Measurements from ENCODE around the gene SH2D4B. TPM values are rescaled to one million over a fixed set of nuclear protein-coding genes. Genes with fewer than 3 reads are reported as not detected.

Gene SH2D4B
- total RNA-seq, 2 experiments from 2014 or later, result 0.14 to 0.22 TPM

DNA sequence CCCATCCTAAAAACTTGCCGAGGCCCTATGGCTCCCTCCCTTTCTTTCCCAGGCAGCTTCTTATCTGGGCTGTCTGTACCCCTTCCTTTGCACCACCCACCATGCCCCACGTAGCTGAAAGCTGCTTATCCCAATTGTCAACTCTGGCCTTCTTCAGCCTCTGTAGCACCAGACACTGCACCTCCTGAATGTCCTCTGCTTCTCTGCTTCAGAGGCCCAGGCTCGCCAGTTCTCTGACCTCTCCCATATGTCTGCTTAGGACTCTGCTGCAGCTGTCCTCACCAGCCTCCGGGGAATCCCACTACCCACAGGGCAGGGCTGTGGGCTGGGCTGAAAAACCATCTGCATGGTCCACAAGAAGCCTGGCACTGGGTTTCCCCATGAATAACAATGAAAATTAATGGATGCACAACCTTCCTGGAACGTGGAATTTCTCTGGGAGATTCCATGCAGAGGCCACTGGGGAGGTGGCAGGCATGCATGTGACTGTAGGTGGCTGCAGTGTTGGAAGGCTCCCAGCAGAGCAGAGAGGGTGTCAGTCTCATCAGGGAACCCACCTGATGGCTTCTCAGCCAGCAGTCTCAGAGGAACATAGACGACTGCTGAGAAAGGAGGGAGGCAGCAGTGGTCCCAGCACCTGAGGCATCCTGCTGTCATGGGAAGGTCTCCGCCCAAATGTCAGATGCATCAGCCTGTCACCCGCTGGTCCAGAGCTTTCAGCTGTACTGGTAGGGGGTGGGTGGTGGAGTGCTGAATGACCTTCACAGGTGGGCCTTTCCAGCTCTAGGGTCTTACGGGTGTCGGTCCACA is 16.8 kb upstream of the SH2D4B start:
- Mint-ChIP-seq H3K36me3 (peaks cover 36% of the 10 kb centered on the region), H3K4me1 (peaks cover 63% of the 10 kb centered on the region), H3K27me3 (no peaks in the 10 kb centered on the region), H3K27ac (peak overlapping the region; percentile 32), H3K9me3 (no peaks in the 10 kb centered on the region), H3K4me3 (no peak overlapping the region)
- ATAC-seq (ENCODE audit: low read depth) (no peak), DNase-seq (no peak)
- POLR2A ChIA-PET, result interaction anchor here (1.4 kb wide), 1 partner anchor 9 kb away, joined by 9 read pairs; no protein-coding TSS in a partner anchor

DNA sequence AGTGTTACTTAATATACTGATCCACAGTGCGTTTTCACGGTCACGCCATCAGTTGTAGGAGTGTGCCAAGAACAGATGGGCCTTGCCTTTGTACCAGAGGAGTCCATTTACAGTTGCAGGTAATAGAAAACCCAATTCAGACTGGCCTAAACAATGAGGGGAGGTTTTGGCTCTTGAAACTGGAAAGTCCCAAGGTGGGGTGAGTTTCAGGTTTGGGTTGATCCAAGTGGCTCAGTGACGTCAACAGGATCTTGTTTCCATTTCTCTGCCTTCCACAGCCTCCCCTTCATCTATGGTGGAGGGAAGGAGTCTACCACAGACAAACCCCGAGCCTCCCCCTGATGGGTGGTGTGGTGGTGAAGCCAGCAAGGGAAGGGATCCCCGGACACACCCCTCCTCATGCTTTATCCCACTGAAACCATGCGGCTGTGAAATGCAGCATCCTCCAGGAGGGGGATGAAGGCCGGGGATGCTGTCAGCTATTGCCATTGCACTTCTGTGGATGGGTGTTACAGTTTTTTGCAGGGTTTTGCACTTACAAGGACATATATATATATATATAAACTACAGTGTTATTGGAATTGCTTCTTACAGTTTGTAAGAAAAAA is 14.8 kb upstream of the SH2D4B start:
- Mint-ChIP-seq H3K4me1 (peaks cover 68% of the 10 kb centered on the region), H3K36me3 (peaks cover 29% of the 10 kb centered on the region), H3K27me3 (no peaks in the 10 kb centered on the region), H3K27ac (peak overlapping the region; percentile 77), H3K4me3 (no peak overlapping the region), H3K9me3 (no peaks in the 10 kb centered on the region)
- DNase-seq, result no peak
- ATAC-seq (ENCODE audit: low read depth), result peak; percentile 9
- POLR2A ChIA-PET, result interaction anchor here (0.7 kb wide), 3 partner anchors 25 to 141 kb away, joined by 3 to 6 read pairs (median 4); no protein-coding TSS in a partner anchor

DNA sequence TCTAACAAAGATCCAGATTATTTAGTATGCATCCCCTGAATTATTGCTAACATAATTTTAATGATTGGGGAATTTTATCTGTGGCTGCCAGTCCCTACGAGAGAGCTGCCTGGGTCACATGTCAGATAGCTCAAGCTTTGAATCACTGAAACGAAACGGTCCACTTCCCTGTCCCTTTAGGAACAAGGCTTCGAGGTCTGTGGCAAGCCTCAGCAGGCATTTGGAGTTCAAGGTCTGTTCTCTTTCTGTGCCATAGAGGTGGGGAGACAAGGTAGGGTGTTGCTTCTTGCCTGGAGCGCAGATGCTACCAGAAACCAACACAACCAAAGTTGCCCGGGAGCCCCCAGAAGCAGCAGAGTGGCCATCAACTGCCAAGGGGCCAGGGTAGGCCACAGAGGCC is 13.9 kb upstream of the SH2D4B start:
- no peak for ATAC-seq (ENCODE audit: low read depth)
- POLR2A ChIA-PET, result interaction anchor here (0.7 kb wide), 3 partner anchors 26 to 142 kb away, joined by 3 to 6 read pairs (median 4); no protein-coding TSS in a partner anchor

DNA sequence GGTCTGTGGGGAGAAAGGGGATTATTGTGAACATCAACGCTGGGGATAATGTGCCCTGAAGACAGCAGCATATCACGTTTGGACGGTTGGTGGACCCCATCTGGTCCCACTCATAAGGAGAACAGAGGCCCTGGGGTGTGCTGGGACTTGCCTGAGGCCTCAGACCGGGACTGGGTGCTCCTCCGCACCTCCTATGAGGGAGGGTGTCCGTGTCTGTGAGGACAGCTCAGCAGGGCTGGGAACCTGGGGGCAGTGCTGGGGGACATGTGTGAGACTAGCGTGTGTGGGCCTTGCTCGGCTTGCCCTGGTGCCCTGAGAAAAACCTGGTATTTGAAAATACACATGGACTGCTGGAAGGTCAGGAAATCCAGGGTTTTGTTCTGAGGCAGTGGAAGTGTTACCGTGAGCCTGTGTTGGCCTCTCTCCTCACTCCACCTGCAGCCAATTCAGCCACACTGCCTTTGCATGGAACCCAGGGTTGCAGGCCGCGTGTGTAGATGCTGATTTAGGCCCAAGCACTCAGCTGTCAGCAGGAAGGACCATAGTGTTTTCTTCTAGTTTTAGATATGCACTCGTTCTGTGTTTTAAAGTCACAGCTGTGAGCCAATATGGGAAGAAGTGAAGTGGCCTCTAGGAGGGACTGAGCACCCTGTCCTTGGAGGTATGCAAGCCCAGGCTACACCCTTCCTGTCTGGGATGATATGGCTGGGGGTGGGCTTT is 13.4 kb upstream of the SH2D4B start:
- POLR2A ChIA-PET, result interaction anchor here (0.7 to 1.5 kb wide), 2 partner anchors 12 to 13 kb away, joined by 3 read pairs; no protein-coding TSS in a partner anchor
- no peak for ATAC-seq (ENCODE audit: low read depth)
- Mint-ChIP-seq H3K4me1 (peaks cover 75% of the 10 kb centered on the region), H3K27me3 (no peaks in the 10 kb centered on the region), H3K4me3 (no peak overlapping the region), H3K9me3 (no peaks in the 10 kb centered on the region), H3K36me3 (peaks cover 34% of the 10 kb centered on the region), H3K27ac (peak overlapping the region; percentile 77)
- no peak for DNase-seq

More for the DNA sequence above, 13.9 kb upstream of the SH2D4B start:
- H3K9me3 Mint-ChIP-seq, result no peaks in the 10 kb centered on the region
- H3K36me3 Mint-ChIP-seq, result peaks cover 33% of the 10 kb centered on the region
- no peaks in the 10 kb centered on the region for H3K27me3 Mint-ChIP-seq
- H3K4me3 Mint-ChIP-seq, result no peak overlapping the region
- peak overlapping the region; percentile 77 for H3K27ac Mint-ChIP-seq
- no peak for DNase-seq
- peaks cover 74% of the 10 kb centered on the region for H3K4me1 Mint-ChIP-seq

DNA sequence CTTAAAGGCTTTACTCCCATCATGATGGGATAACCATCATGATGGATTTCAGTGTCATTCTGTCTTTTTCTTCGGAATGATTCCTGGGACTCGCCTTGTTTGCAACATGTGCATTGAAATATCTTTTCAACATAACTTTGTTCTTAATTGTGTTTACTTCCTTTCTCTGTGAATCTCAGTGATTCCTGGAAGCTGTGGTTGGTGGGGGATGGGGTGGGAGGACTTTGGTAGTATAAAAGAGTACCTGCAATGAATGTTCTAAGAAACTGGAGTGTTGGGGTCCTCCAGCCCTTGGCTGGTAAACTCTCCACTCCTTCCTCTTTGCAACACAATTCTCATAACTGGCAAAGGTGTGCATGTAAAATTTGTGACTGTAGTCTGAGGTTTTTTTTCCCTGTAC is 11.5 kb upstream of the SH2D4B start:
- peaks cover 77% of the 10 kb centered on the region for H3K4me1 Mint-ChIP-seq
- H3K27ac Mint-ChIP-seq, result peak overlapping the region; percentile 91
- ATAC-seq (ENCODE audit: low read depth) (no peak), DNase-seq (no peak)
- H3K27me3 Mint-ChIP-seq, result no peaks in the 10 kb centered on the region
- no peaks in the 10 kb centered on the region for H3K9me3 Mint-ChIP-seq
- POLR2A ChIA-PET, result interaction anchor here (0.8 to 1.3 kb wide), 3 partner anchors 14 to 26 kb away, joined by 3 to 9 read pairs (median 3); no protein-coding TSS in a partner anchor
- H3K4me3 Mint-ChIP-seq, result peak overlapping the region; percentile 60
- peaks cover 29% of the 10 kb centered on the region for H3K36me3 Mint-ChIP-seq

DNA sequence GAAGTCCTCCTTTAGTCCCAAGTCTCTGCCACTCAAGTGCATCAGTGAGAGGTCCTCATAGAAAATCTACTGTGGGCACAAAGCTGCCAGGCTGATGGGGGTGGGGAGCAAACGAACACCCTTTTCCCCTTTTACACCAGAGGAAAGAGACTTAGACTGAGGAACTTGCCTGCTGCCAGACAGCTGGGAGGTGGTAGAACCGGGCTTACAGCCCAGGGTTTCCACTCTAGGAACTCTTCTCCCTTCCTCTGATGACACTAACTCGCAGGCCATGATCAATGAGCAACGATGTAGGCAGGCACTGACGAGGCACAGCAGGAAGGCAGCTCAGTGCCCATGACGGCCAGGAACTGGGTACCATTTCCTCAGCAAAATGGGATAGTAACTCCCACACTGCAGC is 11.0 kb upstream of the SH2D4B start:
- POLR2A ChIA-PET, result interaction anchor here (0.6 to 1.3 kb wide), 4 partner anchors 15 to 62 kb away, joined by 3 to 9 read pairs (median 3); no protein-coding TSS in a partner anchor
- Mint-ChIP-seq H3K27me3 (no peaks in the 10 kb centered on the region), H3K27ac (peak overlapping the region; percentile 91), H3K36me3 (peaks cover 29% of the 10 kb centered on the region), H3K4me3 (peak overlapping the region; percentile 60), H3K4me1 (peaks cover 82% of the 10 kb centered on the region), H3K9me3 (no peaks in the 10 kb centered on the region)
- ATAC-seq (ENCODE audit: low read depth) (no peak), DNase-seq (no peak)

DNA sequence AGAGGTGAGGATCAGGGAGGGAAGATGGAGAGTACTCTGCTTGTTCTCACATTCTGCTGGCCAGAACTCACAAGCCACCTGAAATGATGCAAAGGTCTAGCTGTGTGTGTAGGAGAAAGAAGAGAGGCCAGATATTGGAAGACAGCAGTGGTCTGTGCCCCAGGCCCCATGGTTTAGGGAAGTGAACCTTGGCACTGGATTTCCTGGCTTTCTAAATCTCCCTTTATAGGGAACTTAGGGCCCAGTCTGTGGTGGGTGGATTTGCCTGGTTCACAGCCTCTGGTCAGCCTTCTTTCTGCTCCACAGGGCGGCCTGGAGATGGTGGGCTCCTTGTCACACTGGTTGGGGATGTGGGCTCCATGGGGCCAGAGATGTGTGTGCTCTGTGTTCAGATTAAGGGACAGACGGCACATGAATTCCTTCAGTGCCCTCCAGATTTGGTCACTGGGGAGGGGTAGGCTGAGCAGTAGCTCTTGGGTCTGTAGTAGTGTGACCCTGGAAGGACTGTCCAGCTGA is 9.5 kb upstream of the SH2D4B start:
- Mint-ChIP-seq H3K9me3 (no peaks in the 10 kb centered on the region), H3K4me3 (peak overlapping the region; percentile 53), H3K27me3 (no peaks in the 10 kb centered on the region), H3K4me1 (peaks cover 85% of the 10 kb centered on the region), H3K36me3 (peaks cover 33% of the 10 kb centered on the region), H3K27ac (peak overlapping the region; percentile 97)
- ATAC-seq (ENCODE audit: low read depth) (no peak), DNase-seq (no peak)
- POLR2A ChIA-PET, result interaction anchor here (0.7 to 1.5 kb wide), 2 partner anchors 16 to 23 kb away, joined by 3 to 4 read pairs; no protein-coding TSS in a partner anchor

DNA sequence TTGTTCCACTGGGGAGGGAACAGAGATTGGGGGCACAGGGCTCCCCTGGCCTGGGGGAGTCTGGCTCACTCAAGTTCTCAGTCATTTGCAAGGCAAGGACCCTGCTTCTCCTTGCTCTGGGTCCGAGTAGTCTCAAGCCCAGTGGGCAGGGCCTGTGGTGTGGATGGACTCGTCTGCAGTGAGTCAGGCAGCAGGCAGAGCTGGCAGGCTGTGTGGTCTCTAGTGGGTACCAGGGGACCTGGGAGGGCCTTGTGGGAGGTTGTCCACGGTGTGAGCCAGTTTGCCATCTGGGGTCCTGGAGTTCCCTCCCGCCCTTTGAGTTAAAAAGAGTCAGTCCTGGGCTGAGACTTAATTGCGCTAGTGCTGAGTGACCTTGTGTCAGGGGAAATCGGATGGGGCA is 8.8 kb upstream of the SH2D4B start:
- Mint-ChIP-seq H3K4me1 (peaks cover 80% of the 10 kb centered on the region), H3K4me3 (peak overlapping the region; percentile 84), H3K36me3 (peaks cover 32% of the 10 kb centered on the region), H3K27ac (peak overlapping the region; percentile 97), H3K9me3 (no peaks in the 10 kb centered on the region), H3K27me3 (no peaks in the 10 kb centered on the region)
- no peak for ATAC-seq (ENCODE audit: low read depth)
- no peak for DNase-seq
- POLR2A ChIA-PET, result no interaction called here

DNA sequence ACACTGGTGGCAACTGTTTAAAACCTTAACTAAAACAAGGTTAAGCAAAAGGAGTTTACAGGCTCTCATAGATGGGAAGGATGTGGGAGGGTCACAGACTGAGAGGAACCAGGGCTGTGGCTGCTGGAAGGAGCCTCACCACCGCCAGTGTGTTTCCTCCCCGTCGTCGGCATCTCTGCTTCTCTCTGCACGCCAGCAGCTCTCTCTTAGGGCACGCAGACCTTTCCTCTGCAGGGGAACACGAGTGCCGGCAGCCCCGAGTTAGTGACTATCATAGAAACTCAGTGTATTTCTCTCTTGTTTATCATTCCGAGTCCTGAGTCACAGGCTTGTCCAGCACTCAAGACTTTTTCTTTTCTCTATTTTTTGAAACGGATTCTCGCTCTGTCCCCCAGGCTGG is 8.1 kb upstream of the SH2D4B start:
- peaks cover 26% of the 10 kb centered on the region for H3K36me3 Mint-ChIP-seq
- peaks cover 75% of the 10 kb centered on the region for H3K4me1 Mint-ChIP-seq
- H3K27me3 Mint-ChIP-seq, result no peaks in the 10 kb centered on the region
- DNase-seq (peak; percentile 72), ATAC-seq (ENCODE audit: low read depth) (peak; percentile 87)
- peak overlapping the region; percentile 84 for H3K4me3 Mint-ChIP-seq
- H3K9me3 Mint-ChIP-seq, result no peaks in the 10 kb centered on the region
- POLR2A ChIA-PET, result interaction anchor here (0.6 to 1.0 kb wide), 5 partner anchors 10 to 71 kb away, joined by 3 to 9 read pairs (median 4); no protein-coding TSS in a partner anchor
- H3K27ac Mint-ChIP-seq, result peak overlapping the region; percentile 97

DNA sequence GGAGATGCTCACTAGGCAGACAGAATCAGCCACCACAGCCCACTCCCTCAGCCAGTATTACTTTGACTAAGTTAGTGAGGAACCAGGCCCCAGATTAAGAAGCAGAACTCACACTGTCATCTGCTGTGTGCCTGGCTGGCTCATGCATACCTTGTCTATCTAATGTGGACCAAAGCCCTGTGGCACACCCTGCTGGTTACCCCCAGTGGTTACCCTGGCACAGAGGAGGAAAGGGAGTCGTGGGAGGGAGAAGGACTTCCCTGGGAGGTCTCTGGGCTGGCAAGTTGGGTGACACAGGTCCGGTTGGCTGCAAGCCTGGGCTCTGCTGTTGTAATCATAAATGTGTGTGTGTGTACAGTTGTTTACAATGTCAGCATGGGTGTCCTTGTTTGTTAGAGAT is 7.5 kb upstream of the SH2D4B start:
- DNase-seq (peak; percentile 61), ATAC-seq (ENCODE audit: low read depth) (peak; percentile 51)
- H3K36me3 Mint-ChIP-seq, result peaks cover 26% of the 10 kb centered on the region
- peaks cover 69% of the 10 kb centered on the region for H3K4me1 Mint-ChIP-seq
- no peaks in the 10 kb centered on the region for H3K9me3 Mint-ChIP-seq
- H3K27me3 Mint-ChIP-seq, result no peaks in the 10 kb centered on the region
- POLR2A ChIA-PET, result interaction anchor here (0.9 to 1.2 kb wide), 9 partner anchors 10 to 122 kb away, joined by 3 to 9 read pairs (median 4); no protein-coding TSS in a partner anchor
- peak overlapping the region; percentile 84 for H3K4me3 Mint-ChIP-seq
- H3K27ac Mint-ChIP-seq, result peak overlapping the region; percentile 97

DNA sequence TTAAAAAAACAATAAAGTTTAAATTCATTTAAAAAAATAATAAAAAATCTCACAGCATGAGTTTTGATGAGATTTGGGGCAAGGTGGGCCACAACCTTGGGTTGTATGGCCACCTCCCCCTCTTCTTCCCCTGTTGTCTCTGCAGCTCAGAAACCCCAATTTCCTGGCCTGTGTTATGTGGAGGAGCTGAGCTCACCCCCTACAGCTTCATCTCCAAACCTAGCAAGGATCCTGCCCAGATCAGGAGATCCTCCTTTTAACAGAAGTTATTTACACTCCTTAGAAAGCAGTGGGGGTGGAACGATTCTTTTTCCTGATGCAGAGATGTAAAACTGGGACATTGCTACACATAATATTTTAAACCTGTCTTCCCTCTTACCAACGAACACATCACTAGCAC is 6.9 kb upstream of the SH2D4B start:
- Mint-ChIP-seq H3K27ac (peak overlapping the region; percentile 97), H3K9me3 (no peaks in the 10 kb centered on the region), H3K27me3 (no peaks in the 10 kb centered on the region), H3K4me3 (peak overlapping the region; percentile 84), H3K36me3 (peaks cover 29% of the 10 kb centered on the region), H3K4me1 (peaks cover 63% of the 10 kb centered on the region)
- DNase-seq, result no peak
- POLR2A ChIA-PET, result interaction anchor here (0.9 to 1.2 kb wide), 6 partner anchors 19 to 123 kb away, joined by 3 to 4 read pairs (median 3); no protein-coding TSS in a partner anchor
- peak; percentile 43 for ATAC-seq (ENCODE audit: low read depth)

DNA sequence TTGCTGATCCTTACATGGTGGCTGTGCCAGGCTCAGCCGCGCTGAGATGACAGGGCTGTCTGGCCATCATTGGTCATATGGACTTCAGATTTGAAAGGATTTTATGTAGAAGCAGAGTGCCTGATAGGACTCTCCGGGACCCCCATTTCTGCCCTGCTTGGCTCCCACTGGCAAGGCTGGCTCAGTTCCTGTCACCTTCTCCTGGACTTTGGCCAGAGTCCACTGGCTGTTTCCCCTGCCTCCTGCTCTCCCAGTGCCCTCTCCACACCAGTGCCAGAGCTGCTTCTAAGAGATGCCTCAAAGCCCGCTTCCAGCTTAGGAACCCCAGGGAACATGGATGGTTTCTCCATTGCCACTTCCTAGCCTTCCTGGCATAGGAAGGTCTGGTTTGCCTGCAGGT is 5.1 kb upstream of the SH2D4B start:
- POLR2A ChIA-PET, result interaction anchor here (0.6 kb wide), 1 partner anchor 110 kb away, joined by 3 read pairs; no protein-coding TSS in a partner anchor
- Mint-ChIP-seq H3K27ac (peak overlapping the region; percentile 97), H3K4me1 (peaks cover 57% of the 10 kb centered on the region), H3K4me3 (peak overlapping the region; percentile 47), H3K27me3 (no peaks in the 10 kb centered on the region), H3K9me3 (no peaks in the 10 kb centered on the region), H3K36me3 (peaks cover 23% of the 10 kb centered on the region)
- no peak for ATAC-seq (ENCODE audit: low read depth)
- DNase-seq, result no peak
